HEK293 (cell line): ENCODE results near the gene BET1.

Experiments used
- CTCF ChIA-PET: fragments of 350-600 bp; formaldehyde crosslinking; extraction: SDS; loops from one replicate; lab custom pipeline; 2021; ENCODE audit warnings: antibody characterized with exemption; lab: Yijun Ruan, JAX
- POLR2A ChIA-PET: fragments of 300-600 bp; formaldehyde crosslinking; extraction: SDS; loops from one replicate; lab custom pipeline; 2020; ENCODE audit warnings: antibody characterized with exemption, inconsistent platforms; lab: Yijun Ruan, JAX
- H3K27ac ChIP-seq: fragments of 200-500 bp; sonication (Bioruptor generic); 2 replicates; pipeline ENCODE4 v1.5.1; 2014; ENCODE audit warnings: low read depth, low read length, control low read depth, inconsistent platforms; ENCODE audit errors: extremely low read depth
- H3K36me3 ChIP-seq, 2 experiments: fragments of 200-500 bp in 1 of 2; sonication (Bioruptor generic) in 1 of 2; 1 replicate in 1 of 2; 2 replicates in 1 of 2; pipeline ENCODE4 v1.5.1; 2014 to 2017; ENCODE audit warnings: inconsistent platforms in 2 of 2, low read length in 2 of 2; ENCODE audit not compliant: control insufficient read depth in 2 of 2, insufficient read depth in 1 of 2
- H3K4me1 ChIP-seq: fragments of 200-500 bp; sonication (Bioruptor generic); 2 replicates; pipeline ENCODE4 v1.5.1; 2014; ENCODE audit warnings: mild to moderate bottlenecking, low read length, inconsistent platforms; ENCODE audit not compliant: control insufficient read depth, insufficient read depth
- H3K4me3 ChIP-seq: 2 replicates; pipeline ENCODE4 v1.5.1; 2011; ENCODE audit warnings: low read depth, mild to moderate bottlenecking, control low read depth, low read length, moderate library complexity
- H3K9me3 ChIP-seq: fragments of 200-500 bp; sonication (Bioruptor generic); 2 replicates; pipeline ENCODE4 v1.5.1; 2014; ENCODE audit warnings: low read depth, low read length, inconsistent platforms; ENCODE audit not compliant: control insufficient read depth, insufficient read depth
- IKZF3 ChIP-seq: fragments of 450-650 bp; IDR thresholded peaks from 2 replicates; pipeline ENCODE4 v1.5.0; 2018; ENCODE audit warnings: missing biosample characterization, mild to moderate bottlenecking, missing genetic modification characterization, moderate library complexity
- PRDM1 ChIP-seq: fragments of 450-650 bp; formaldehyde crosslinking; IDR thresholded peaks from 2 replicates; pipeline ENCODE4; 2016; ENCODE audit warnings: missing biosample characterization, missing genetic modification characterization
- SP7 ChIP-seq: fragments of 450-650 bp; formaldehyde crosslinking; IDR thresholded peaks from 2 replicates; pipeline ENCODE4 v1.5.1; 2016; ENCODE audit warnings: missing biosample characterization, missing genetic modification characterization
- ZFP37 ChIP-seq: fragments of 450-650 bp; formaldehyde crosslinking; IDR thresholded peaks from 2 replicates; pipeline ENCODE4 v1.5.1; 2016; ENCODE audit warnings: missing biosample characterization, missing genetic modification characterization
- ZNF558 ChIP-seq: fragments of 450-650 bp; formaldehyde crosslinking; IDR thresholded peaks from 2 replicates; pipeline ENCODE4 v1.5.1; 2016; ENCODE audit warnings: missing biosample characterization, missing genetic modification characterization
- ZNF654 ChIP-seq: fragments of 450-650 bp; formaldehyde crosslinking; IDR thresholded peaks from 2 replicates; pipeline ENCODE4 v1.5.1; 2016; ENCODE audit warnings: low read depth, missing biosample characterization, missing genetic modification characterization
- ZNF658 ChIP-seq: fragments of 450-650 bp; formaldehyde crosslinking; IDR thresholded peaks from 2 replicates; pipeline ENCODE4; 2016; ENCODE audit warnings: missing biosample characterization, missing genetic modification characterization

The BET1 gene

GRCh38 chr7:93944673-93945072 is 59.5 kb downstream of the BET1 start (continued):
- TF ChIP-seq ZNF658 (tag by site-specific recombination) (no peak), ZNF558 (tag by site-specific recombination) (no peak), SP7 (tag by site-specific recombination) (no peak), ZFP37 (tag by site-specific recombination) (no peak), IKZF3 (tag by site-specific recombination) (no peak)

DNA sequence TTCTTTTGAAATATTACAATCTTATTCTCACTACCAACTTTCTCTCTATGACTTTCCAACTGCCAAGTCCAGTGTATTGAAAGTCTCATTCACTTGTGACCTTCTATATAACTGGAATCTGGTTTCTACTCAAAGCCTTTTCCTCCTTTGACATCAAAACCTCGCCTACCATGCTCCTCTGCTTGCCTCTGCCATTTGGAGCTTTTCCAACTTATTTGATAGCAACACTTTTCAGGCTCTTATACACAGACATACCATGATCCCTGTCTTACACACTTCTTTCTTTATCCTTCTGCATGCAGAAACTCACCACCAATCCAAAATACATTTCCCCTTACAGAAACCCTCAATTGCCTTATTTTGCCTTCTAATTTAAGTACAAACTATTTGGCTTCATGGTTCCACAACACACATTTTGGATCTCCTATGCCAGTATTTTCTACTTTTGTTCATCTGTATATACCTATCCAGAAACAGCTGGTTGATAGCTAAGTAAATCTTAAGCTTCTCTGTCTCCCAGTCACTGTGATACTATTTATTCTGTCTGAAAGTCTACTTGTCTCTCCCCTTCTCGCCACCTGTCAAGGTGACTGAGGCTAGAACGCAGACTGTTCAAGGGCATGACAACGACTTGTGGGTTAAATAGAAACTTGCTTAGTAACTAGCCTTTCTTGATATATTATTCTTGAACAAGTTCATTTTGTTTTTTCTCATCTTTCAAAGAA is 60.2 kb downstream of the BET1 start:
- Histone ChIP-seq H3K4me3 (no peak overlapping the region), H3K27ac (no peak overlapping the region), H3K4me1 (no peaks in the 10 kb centered on the region), H3K36me3 (no peaks in the 10 kb centered on the region), H3K9me3 (no peaks in the 10 kb centered on the region)
- ChIA-PET CTCF (interaction anchor here (0.6 kb wide), 1 partner anchor 1785 kb away, joined by 3 read pairs; no protein-coding TSS in a partner anchor), POLR2A (no interaction called here)
- peak; percentile 40; the same call in 1 of the 2 replicates for TF ChIP-seq PRDM1
- no peak for TF ChIP-seq ZNF654
